NCI-H226 (cell line): Measurements from ENCODE around the gene TGFBR3.

Source experiments
- DNase-seq: peaks from one replicate; pipeline ENCODE4 v3.0.0-alpha.2; 2015

Gene TGFBR3

DNA sequence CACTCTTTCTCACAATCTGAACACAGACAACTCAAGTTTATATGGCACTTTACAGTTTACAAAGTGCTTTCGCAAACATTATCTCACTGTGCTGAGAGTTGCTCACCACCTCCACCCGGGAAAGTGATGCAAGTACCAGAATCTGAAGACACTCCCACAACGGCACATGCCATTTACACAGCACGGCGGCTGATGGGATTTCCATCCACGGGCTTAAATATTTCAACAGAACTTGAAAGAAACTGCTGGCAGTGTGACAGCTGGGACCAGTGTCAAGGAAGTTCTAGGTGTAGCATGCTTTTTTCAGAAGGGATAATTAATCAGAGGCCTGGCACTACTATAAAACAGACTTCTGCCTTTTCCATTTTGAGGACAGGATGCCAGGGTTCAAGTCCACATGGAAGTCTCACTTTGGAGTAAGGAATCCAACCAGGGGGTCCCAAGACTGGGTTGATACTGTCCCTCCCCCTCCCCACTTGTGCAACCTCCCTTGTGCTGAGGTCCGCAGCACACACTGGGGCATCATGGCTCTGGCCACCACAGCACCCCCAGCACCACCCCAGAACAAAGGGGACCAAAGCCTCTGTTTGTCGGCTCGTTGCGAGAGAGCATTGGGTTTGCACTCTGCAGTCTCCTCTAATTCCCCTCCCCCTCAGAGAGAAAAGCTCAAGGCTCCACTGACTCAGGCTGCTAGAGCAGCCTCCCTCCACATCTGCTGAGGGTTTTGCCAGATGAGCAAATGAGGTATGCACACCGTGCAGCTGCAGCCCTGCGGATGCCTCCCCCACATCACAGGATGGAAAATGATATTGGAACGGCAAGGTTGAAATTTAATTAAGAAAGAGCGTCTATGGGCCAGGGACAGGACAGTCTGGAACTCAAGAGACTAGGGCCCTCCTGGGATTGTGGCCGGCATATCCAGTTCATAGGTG, 154.9 kb downstream of the TGFBR3 start:
- peak; percentile 93 for DNase-seq

DNA sequence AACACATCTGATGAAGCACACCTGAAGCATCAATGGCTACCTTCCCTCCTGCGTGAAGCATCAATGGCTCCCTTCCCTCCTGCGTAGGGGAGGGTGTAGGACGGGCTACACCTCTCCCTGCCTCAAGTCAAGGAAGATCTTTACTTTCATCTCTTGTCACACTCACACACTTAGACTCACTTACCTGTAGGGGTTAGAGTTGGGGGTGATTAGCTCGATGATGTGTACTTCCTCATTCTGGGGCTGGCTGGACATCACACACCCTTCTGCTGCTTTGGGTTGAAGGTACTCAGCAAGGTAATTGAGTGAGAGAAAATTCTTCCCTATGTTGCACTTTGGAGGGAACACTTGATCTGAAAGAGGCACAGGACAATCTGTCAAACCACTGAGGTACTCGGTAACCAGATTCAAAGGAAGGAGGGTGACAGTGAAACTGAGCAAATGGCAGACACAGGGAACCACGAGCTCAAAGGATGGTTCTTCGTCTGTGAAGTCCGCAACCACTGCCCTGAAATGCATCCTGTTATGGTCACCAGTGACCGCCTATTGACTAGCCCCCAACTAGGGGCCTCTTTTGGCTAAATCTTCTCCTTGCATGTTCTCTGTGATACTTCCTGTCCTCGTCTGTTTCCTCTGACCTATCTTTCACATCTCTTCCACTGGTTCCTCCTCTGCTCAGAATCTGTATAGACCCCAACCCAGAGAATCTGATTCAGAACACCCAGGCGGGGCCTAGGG, 156.2 kb downstream of the TGFBR3 start:
- DNase-seq = no peak

DNA sequence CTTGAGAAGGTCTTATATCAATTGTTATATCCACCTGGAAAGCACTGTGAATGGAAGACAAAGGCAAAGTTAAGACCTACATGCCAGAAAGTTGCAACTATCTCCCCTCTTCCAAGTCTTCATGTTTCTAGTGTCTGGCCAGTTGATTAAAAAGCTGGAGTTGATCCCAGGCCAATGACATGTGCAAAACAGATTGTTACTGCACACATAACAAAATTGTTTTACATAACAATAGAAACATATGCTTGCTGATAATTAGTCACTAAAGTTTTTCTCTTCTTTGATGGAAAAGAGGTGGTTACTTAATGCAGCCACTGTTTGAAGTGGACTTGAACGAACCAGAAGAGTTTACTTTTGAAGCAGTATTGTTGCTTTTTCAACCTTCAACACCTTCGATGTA, 158.2 kb downstream of the TGFBR3 start:
- no peak for DNase-seq

DNA sequence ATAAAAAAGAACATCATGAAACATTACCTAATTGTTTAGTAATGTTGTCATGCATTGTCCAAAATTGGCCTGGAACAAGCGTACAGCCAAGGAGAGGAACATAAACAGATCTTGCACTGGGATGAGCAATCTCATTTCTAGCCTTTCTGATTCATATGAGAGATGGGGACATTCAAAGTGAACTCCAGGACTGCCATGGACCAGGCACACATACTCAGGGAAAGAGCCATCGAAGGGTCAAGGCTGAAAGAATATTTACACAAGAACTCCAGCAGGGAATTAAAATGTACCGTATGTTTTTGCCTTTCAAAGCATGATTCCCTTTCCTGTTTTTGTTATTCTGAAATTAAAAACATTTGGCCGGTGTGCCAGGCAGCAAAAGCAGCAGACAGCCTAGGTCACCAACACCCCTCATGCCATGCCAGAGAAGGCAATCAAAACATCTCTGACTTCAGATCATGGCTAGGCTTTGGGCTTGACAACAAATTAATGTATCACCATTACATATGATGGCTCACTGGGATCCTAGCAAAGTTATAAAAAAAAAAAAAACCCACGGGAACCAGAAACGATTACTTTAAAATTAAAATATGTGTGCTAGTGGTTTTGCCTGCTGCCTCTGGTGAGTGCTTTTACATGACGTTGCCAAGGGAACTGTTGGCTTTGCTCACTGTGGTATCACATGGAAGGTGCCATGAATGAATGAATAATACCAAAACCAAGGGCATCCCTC, 159.8 kb downstream of the TGFBR3 start:
- no peak for DNase-seq

DNA sequence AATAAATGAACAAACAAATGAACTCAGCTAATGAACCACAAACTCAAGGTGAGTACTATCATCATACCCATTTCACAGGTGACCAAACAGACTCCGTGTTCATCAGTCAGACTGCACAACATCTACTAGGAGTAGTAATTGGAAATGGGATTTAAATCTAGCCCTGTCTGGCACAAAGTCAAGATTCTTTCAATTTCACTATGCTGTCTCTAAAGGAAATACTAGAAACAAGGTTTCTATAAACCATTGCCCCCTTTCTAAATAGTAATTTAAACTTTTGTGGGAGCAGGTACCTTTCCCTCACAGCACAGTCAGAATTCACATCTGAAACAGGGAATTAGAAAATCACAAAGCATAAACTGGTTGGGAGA, 160.3 kb downstream of the TGFBR3 start:
- no peak for DNase-seq

DNA sequence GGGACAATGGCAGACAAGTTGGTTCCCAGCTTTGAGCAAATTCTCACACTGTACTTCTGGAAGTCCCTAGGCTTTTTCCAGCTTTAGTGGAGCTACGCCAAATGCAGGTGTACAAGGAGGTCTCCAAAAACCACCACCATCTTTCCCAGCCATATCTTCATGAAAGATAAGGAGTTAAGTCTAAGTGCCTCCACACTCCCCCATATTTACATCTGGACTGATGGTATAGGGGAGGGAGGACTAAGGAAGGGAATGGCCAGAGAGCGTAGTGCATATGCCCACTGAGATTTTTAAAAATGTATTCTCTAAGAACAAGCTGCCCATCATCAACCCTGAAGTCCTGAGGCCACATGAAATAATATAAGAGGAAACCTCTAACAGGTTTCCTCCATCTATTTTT, 161.3 kb downstream of the TGFBR3 start:
- no peak for DNase-seq

DNA sequence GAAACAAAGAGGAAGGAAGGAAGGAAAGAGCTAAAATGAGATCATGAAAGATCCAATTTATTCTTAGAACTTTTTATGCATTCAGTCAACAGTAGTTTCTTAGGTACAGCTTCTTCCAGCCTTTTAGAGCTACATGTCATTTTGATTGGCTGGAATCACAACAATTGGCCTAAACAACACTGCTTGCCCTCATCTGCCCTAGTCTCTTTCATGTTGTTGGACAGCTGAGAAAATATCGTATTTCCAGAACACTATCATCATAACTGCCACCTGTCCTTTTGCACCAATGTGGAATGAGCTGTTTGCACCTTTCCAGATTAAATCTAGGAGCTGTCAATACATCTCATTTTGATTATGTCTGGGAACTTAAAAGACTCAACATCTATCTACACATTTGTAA, 161.7 kb downstream of the TGFBR3 start:
- no peak for DNase-seq

DNA sequence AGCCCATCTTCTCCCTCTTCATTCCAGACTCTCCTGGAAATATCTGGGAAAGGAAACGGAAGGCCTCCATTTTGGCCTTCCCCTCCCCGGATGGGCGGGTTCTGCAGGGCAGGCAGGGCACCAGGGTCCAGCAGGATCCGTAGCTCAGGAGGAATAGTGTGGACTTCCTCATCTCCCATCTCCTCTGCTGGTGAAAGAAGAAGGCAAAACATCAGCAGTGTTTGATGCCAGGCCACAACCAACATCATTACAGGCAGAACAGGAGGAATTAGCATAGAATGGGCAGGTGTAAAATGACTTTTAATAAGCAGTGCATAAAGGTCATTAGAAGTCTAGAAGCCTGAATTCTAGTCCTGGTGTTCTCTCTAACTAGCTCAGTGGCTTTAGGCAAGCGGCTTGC, 165.9 kb downstream of the TGFBR3 start:
- no peak for DNase-seq

DNA sequence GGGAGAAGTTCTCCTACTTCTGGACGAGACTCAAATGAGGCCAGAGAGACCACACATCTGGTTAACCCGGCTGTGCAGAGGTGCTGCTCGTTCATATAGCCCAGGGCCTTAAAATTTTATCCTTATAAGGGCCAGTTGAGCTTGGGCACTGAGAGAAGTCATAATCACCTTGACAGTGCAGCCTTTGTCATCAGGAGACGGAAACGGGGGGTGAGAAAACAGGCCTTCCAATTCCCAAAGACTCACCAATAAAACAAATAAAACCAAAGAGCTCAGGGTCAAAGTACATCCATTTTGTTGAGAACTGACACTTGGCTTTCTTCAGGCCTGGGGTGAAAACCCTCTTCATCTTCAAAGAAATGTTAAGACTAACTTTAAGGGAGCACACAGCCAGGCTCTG, 167.1 kb downstream of the TGFBR3 start:
- DNase-seq = no peak

DNA sequence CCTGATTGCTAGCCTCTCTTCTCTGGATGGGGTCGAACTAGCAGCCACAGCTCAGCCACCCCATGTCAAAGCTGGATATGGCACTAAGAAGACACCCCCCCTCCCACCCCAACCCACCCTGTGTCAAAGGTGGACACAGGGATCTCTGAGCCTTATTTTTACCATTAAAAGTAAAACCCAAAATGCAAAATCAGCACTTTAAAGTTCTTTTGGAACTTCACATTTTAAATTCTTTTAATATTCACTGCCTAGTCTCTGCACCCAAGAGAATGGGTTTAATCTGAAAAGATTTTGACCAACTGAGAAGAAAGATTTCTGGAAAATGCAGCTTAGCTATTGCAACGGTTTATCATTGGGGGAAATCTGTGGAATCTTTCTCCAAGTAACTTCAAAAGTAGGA, 167.6 kb downstream of the TGFBR3 start:
- no peak for DNase-seq

DNA sequence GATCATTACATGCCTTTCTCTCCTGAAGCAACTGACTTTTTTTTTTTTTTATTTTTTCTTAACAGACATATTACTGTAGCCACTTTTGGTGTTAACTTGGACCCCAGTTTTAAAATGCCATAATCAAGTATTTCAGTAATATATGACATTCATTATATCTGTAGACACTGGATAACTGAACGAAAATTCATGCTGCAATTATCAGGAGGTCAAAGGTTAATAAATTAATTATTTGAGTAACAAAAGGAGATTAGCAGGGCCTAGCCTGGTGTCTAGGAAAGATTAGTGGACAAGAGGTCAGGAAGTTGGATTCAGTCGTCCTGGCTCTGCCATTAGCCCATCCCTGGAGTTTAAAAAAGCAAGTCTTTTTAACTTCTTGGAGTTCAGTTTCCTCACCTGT, 168.1 kb downstream of the TGFBR3 start:
- no peak for DNase-seq

DNA sequence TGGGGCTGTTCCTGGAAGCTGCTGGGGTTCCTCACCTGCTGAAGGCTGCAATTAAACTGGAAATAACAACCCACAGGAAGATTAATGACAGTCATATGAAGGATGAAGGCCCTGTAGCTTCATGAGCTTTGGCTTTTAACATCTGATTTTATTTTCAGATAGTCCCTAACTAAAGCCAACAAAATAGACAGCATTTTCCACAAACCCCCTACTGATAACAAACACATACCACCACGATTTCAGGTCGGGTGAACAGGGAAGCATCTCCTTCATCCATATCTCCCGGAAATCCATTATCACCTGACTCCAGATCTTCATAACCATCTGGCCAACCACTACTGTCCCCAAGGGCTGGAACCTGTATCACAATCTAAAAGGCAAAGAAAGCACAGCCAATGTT, 169.6 kb downstream of the TGFBR3 start:
- no peak for DNase-seq

DNA sequence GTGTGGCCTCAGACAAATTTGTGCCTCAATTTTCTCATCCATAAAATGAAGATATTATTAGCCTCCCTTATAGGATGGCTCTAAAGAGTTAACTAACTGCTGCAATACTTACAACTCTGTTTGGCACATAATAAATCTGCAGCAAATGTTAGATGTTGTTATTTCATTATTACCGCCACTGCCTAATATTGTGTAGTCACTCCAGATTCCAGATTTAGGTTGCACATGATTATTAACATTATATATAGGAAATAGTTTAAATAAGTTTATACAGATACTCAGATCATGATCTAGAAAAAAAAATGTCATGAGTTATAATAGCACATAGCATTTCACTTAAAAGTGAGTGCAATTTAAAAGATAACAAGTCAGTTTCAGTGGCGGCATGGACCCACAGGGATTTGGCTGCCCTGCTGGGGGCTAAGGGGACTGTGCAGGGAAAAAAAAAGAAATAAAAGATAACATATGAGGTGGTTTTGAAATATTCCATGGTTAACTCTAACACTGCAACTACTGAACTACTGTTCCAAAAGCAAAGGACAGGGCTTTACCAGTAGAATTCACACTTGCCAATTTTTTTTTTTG, 170.4 kb downstream of the TGFBR3 start:
- DNase-seq = no peak

DNA sequence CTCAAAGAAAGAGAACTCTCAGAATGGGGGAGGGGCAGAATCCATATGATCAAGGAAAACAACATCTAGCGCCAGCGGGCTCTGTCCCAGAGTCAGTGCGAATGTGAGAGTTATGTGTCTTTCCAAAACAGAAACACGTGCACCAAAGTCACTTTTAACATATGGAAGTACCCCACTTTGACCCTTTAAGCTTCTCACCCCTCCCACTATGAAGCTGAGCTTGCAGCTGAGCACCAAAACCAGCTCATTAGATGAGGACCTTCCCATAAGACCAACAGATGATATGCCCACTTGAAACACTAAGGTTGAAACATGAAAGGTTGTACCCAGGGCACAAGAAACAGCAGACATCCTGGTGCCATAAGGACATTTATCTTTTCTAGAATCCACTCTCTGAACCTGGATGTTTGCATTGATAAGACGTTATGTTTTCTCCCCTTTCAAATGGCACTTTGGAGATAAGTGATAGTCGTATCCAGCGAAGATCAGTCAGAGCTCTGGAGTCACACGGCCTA, 171.0 kb downstream of the TGFBR3 start:
- no peak for DNase-seq

DNA sequence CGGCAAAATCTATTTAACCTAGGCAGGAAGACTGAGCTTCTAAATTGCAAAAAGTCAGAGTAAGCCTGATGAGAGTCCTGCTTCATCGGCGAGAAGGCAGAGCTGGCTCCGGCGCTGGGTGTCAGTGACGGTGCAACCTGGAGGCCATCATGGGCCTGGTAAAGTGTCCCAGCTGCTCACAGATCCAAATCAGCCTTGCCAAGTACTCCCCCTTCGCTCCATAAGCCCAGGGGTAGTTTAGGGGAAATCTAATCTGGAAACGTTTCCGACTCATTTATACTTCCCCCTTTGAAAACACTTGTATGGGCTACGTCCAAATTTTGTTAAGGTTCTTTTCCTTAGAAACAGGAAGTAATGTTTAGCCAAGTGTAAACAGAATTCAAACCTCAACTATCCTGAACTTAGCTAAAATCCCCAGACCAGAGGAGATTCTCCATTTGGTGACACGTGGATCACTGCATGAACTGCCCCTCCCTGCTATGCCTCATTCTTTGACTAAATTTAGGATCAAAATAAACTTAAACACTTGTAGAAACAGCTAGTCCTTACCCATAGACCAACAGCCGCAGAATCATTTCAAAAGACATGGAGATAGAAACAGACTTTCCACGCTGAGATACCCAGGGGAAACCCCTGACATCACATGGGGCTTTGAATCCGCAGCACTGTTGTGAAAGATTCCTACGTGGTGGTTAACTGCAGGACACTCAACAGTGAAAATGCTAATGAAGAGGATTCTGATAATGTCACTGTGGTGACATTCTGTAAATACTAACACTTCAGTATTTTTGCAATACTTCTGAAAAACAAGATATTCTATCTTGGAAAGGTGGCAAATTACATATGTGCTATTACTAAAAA, 172.7 kb downstream of the TGFBR3 start:
- no peak for DNase-seq

DNA sequence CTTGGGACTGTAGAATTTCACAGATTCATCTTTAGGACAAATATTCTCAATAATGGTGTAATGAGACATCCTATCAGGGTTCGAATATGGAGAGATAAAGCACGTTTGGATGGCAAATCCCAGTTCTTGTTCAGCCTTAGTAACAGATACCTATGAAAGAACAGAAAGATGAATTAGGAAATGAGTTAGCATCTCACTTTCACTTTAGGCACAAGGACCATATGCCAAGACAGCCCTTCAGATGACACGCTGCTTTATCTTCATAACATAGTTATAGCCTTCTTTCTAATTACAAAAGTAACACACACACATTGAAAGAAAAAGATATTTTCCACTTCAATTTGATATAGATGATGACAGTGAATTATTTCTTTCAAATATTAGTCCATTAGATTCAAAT, 173.6 kb downstream of the TGFBR3 start:
- no peak for DNase-seq

DNA sequence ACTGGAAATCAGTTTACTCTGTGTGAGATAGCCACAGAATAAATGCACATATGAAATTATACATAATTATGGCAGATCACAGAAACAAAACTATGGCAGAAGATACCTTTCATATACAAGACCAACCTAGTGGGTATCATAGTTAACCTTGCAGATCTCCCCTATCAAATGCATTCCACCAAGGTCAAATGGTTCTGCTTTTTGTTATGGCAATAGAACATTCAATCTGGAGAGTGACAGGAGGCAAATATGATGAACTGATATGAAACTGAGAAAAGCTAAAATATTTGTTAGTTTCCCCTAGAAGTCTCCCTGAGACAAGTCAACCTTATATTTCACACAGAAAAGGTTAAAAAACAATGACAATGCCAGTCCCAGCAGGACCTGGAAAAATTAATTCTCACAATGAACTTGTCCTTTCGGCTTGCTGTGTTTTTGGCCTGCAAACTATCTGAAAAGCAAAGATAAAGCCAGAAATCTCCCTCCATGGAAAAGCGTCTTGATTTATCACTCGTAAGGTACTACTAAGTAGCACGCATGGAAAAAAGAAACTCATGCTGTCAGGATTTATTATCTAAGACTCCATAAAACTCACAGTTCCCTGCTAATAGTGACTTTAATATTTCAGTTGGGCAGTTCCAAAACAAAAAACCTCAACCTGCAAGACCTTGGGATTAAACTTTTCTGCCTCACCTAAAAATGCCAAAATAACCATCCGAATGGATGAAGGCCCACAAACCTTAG, 174.3 kb downstream of the TGFBR3 start:
- DNase-seq = no peak

DNA sequence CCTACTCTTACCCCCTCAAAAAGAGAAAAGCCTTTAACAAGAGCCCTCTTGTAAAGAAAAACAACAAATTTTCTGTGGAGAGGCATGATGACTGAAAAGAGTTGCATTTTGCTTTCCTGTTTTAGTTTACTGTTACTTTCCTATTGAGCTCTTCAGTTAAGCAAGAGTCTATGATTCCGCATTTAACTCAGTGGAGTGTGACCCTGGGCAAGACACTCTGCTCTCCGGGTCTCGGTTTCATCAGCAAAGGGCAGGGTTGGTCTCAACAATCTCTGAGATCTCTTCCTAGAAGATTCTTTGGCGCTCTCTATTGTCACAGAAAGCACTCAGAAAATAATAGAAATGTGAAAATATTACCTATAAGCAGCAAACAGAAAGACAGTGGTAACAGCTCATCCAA, 175.7 kb downstream of the TGFBR3 start:
- DNase-seq = no peak

DNA sequence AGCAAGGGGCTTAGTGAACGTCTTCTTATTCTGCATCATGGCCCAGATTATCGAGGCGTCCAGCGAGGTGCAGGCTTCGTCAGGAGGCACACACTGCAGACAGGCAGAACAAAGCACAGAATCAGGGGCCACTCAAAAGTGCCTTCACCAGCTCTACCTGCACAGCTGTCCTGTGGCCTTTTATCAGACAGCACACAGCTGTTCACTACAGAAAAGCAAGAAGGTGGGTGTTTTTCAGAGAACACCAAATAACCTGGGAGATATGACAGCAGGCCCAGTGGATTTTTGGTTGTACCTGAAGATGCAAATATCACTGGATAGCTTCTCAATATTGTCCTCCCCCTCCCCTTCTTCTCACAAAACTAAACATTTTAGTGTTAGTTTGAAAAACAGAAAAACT, 177.3 kb downstream of the TGFBR3 start:
- no peak for DNase-seq

DNA sequence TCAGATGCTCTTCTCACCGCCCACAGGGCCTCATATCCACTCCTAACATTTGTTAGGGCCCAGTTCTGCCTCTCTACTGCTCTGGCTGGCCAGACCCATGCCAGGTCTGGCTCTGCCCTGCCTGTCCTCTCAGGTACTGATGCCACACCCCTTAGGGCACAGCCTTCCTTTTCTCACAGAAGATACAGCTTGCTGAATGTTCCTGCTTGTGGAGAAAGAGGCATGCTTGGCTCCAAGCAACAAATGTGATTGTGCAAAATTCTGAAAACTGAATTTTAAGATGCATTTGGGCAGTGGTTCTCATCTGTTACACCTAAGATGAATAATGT, 178.1 kb downstream of the TGFBR3 start:
- DNase-seq = no peak

DNA sequence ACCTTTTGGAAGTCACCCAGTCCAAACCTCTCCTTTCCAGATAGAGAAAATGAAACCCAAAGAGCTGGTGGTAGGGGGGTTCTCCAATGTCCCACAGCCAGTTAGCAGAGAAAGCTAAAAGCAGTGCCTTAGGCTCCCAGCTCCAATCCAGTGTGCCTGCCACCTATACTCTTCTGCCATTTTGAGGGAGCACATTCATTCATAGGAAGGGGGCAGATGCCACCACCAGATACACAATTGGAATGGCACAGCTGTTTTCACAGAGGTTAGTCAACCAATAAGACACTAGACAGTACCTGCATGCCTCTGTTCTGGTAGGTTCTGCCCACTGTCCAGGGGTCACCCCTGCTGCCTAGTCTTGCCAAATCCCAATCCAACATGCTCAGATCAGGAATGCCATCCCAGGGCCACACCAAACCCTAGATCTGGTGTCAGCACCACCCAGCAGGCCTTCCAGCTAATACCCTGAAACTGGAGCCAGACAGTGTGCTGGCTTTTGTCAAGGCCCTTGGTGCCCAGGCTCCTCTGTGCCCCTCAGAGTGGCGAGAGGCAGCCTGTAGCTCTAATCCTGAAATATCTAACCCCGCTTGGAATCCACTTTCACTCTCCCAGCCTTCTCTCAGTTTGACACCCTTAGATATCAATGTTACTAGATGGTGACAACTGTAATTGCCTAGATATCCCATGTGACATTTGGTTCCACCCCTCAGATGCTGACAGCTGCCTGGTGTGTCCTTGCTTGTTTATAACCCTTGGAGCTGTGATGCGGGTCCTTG, 178.6 kb downstream of the TGFBR3 start:
- DNase-seq = no peak
